GM12878 (cell line): ENCODE measurements around the gene TNFSF12. TPM values are rescaled to one million over a fixed set of nuclear protein-coding genes. Genes with fewer than 3 reads are reported as not detected.

Source experiments
- ATAC-seq: fragments of 200-7000 bp; cut with Tn5 transposase; 3 replicates; pipeline ENCODE4 v1.9.1; 2020; ENCODE audit warnings: mild to moderate bottlenecking, moderate library complexity
- BruUV-seq: library from RNA; stranded (reverse); fragments of 400-500 nt; replicated peaks from 2 replicates; lab custom pipeline; 2021; lab: Mats Ljungman, UMichigan
- CTCF ChIA-PET: fragments of 300-600 bp; sonication (Branson Sonifier 250); formaldehyde crosslinking; extraction: SDS; loops from one replicate; lab custom pipeline; 2021; ENCODE audit warnings: inconsistent platforms; lab: Yijun Ruan, JAX
- POLR2A ChIA-PET: fragments of 350-600 bp; formaldehyde crosslinking; extraction: SDS; loops from one replicate; lab custom pipeline; 2021; ENCODE audit warnings: inconsistent platforms; lab: Charles Lee
- RAD21 ChIA-PET: fragments of 300-600 bp; sonication (Branson Sonifier 250); formaldehyde crosslinking; loops from one replicate; lab custom pipeline; 2023; ENCODE audit warnings: antibody characterized with exemption; ENCODE audit not compliant: unreplicated experiment; lab: Charles Lee
- SMC1A ChIA-PET: fragments of 300-600 bp; sonication (Branson Sonifier 250); formaldehyde crosslinking; loops from one replicate; lab custom pipeline; 2023; ENCODE audit not compliant: unreplicated experiment, uncharacterized antibody; lab: Charles Lee
- DNase-seq: peaks from one replicate; pipeline ENCODE4 v3.0.0-alpha.2; 2011; ENCODE audit warnings: low read depth, low spot score
- FAIRE-seq: peaks from 3 replicates; lab custom pipeline; 2011; peaks lifted over from hg19 to GRCh38; lab: Jason Lieb, UNC
- H2AFZ ChIP-seq: 2 replicates; pipeline ENCODE4 v1.6.0; 2011; ENCODE audit warnings: low read depth, low read length, control low read depth; ENCODE audit not compliant: control insufficient read depth
- H3K27ac ChIP-seq: 2 replicates; pipeline ENCODE4 v1.5.1; 2011; ENCODE audit warnings: control low read depth; ENCODE audit not compliant: control insufficient read depth, insufficient read depth
- H3K27me3 ChIP-seq, 2 experiments: replicated peaks in 1 of 2; 2 replicates each; pipeline versions ENCODE4 v1.6.0 to v1.6.1; 2011; ENCODE audit warnings: low read length in 1 of 2; ENCODE audit not compliant: control insufficient read depth in 2 of 2, insufficient read depth in 2 of 2
- H3K36me3 ChIP-seq, 2 experiments: 2 replicates each; pipeline ENCODE4 v1.5.1; 2011; ENCODE audit warnings: low read length in 1 of 2; ENCODE audit not compliant: control insufficient read depth in 2 of 2, insufficient read depth in 2 of 2
- H3K4me1 ChIP-seq: 2 replicates; pipeline ENCODE4 v1.6.1; 2011; ENCODE audit warnings: mild to moderate bottlenecking, low read length, moderate library complexity, mixed read lengths; ENCODE audit not compliant: control insufficient read depth, insufficient read depth
- H3K4me2 ChIP-seq: 2 replicates; pipeline ENCODE4 v1.6.0; 2011; ENCODE audit warnings: control low read depth; ENCODE audit not compliant: control insufficient read depth, insufficient read depth
- H3K4me3 ChIP-seq: fragments of 200-600 bp; sonication (generic); 2 replicates; pipeline ENCODE4 v1.5.1; 2016
- H3K79me2 ChIP-seq: 2 replicates; pipeline ENCODE4 v1.6.0; 2011; ENCODE audit warnings: low read length; ENCODE audit not compliant: control insufficient read depth, insufficient read depth
- H3K9ac ChIP-seq: 2 replicates; pipeline ENCODE4 v1.8.0; 2011; ENCODE audit warnings: low read length, control low read depth, mixed read lengths; ENCODE audit not compliant: control insufficient read depth, insufficient read depth
- H3K9me3 ChIP-seq: replicated peaks from 3 replicates; pipeline ENCODE4 v1.5.1; 2011; ENCODE audit warnings: mild to moderate bottlenecking, low read length; ENCODE audit not compliant: control insufficient read depth, insufficient read depth
- H4K20me1 ChIP-seq: 2 replicates; pipeline ENCODE4 v1.6.0; 2011; ENCODE audit not compliant: control insufficient read depth, insufficient read depth
- ASH2L ChIP-seq: fragments of 300-600, 200-600 bp; sonication (generic); IDR thresholded peaks from 2 replicates; pipeline ENCODE4 v1.6.1; 2017; ENCODE audit warnings: low read depth, mild to moderate bottlenecking, borderline replicate concordance
- ATF7 ChIP-seq: fragments of 450-650 bp; IDR thresholded peaks from 2 replicates; pipeline ENCODE4 v1.6.1; 2016; ENCODE audit warnings: low read depth, mild to moderate bottlenecking
- CHD1 ChIP-seq: IDR thresholded peaks from 2 replicates; pipeline ENCODE4 v1.6.1; 2012; ENCODE audit warnings: low read depth, low read length, improper control_type of control experiment
- KAT2A ChIP-seq: conservative IDR thresholded peaks from 2 replicates; pipeline ENCODE4 v1.6.1; 2011; ENCODE audit warnings: low read depth, low read length; ENCODE audit not compliant: control insufficient read depth
- NR2C1 ChIP-seq: fragments of 450-650 bp; IDR thresholded peaks from 2 replicates; pipeline ENCODE4 v1.6.1; 2017; ENCODE audit warnings: antibody characterized with exemption, mild to moderate bottlenecking, moderate library complexity
- POLR2AphosphoS2 ChIP-seq: IDR thresholded peaks from 2 replicates; pipeline ENCODE4 v1.6.1; 2011; ENCODE audit warnings: low read depth, mild to moderate bottlenecking, low read length, improper control_type of control experiment, moderate library complexity
- POLR2AphosphoS5 ChIP-seq: IDR thresholded peaks from 2 replicates; pipeline ENCODE4 v1.6.1; 2011; ENCODE audit warnings: mild to moderate bottlenecking, low read length, inconsistent platforms
- RFX5 ChIP-seq: IDR thresholded peaks from 2 replicates; pipeline ENCODE4 v1.6.1; 2011; ENCODE audit warnings: low read depth, low read length, improper control_type of control experiment
- SIX5 ChIP-seq: IDR thresholded peaks from 2 replicates; pipeline ENCODE4 v1.6.1; 2011; ENCODE audit warnings: mild to moderate bottlenecking, low read depth, low read length, moderate library complexity; ENCODE audit not compliant: severe bottlenecking
- SMAD1 ChIP-seq: fragments of 450-650 bp; IDR thresholded peaks from 2 replicates; pipeline ENCODE4 v1.6.1; 2018; ENCODE audit warnings: mild to moderate bottlenecking, low read depth; ENCODE audit not compliant: partially characterized antibody
- STAT3 ChIP-seq: IDR thresholded peaks from 2 replicates; pipeline ENCODE4 v1.6.1; 2011; ENCODE audit warnings: low read depth, low read length, improper control_type of control experiment
- SUPT20H ChIP-seq: IDR thresholded peaks from 2 replicates; pipeline ENCODE4 v1.6.1; 2011; ENCODE audit warnings: low read depth, mild to moderate bottlenecking, low read length, moderate library complexity, borderline replicate concordance; ENCODE audit not compliant: control insufficient read depth
- ZNF384 ChIP-seq: IDR thresholded peaks from 2 replicates; pipeline ENCODE4 v1.6.1; 2012; ENCODE audit warnings: low read depth, mild to moderate bottlenecking, low read length, improper control_type of control experiment, borderline replicate concordance
- ZSCAN29 ChIP-seq: fragments of 450-650 bp; IDR thresholded peaks from 2 replicates; pipeline ENCODE4 v1.6.1; 2017; ENCODE audit warnings: mild to moderate bottlenecking, moderate library complexity
- ZZZ3 ChIP-seq: IDR thresholded peaks from 2 replicates; pipeline ENCODE4 v1.6.1; 2011; ENCODE audit warnings: low read depth; ENCODE audit not compliant: control insufficient read depth, insufficient read length
- WGBS: methylation state at CpG from one replicate; pipeline ENCODE4 v1.1.6; 2016; ENCODE audit warnings: low lambda C conversion rate; ENCODE audit not compliant: insufficient replicate concordance, insufficient coverage; ENCODE audit errors: missing lambda C conversion rate; 5-methylcytosine and 5-hydroxymethylcytosine counted together
- in situ Hi-C: fragments of 300-500 bp; cut with MboI; formaldehyde crosslinking; loops from 9 replicates; pipeline ENCODE4 v1.14.3; 2018; ENCODE audit warnings: mixed read lengths
- intact Hi-C: fragments of 100-400 bp; cut with micrococcal nuclease; formaldehyde crosslinking; loops from one replicate; pipeline ENCODE4 v1.14.2; 2022; ENCODE audit not compliant: unreplicated experiment
- polyA plus RNA-seq, 11 experiments: library from polyadenylated mRNA; depleted of rRNA in 4 of 11; unstranded in 6 of 11; stranded (reverse) in 5 of 11; fragments of >200 nt; fragmentation: Nextera tagmentation in 4 of 11; fragmentation: Illumina TruSeq in 1 of 11; extraction: Ambion mirVana in 4 of 11; extraction: Trizol in 1 of 11; gene quantifications; 1 replicate in 1 of 11; 2 replicates in 10 of 11; pipeline versions ENCODE4 v1.2.1 to v1.2.3, GENCODE V29; 2011 to 2016; ENCODE audit warnings: inconsistent platforms in 2 of 11, missing spikeins in 2 of 11, low read depth in 1 of 11
- total RNA-seq, 4 experiments: library from RNA; depleted of rRNA in 3 of 4; stranded (reverse); fragments of >200 nt in 3 of 4; fragmentation: Illumina TruSeq in 1 of 4; extraction: Trizol in 1 of 4; gene quantifications; 2 replicates each; pipeline versions ENCODE4 v1.2.1 to v1.2.3, GENCODE V29; 2013 to 2021
- TF ChIP-seq, protein P1 (sequence below): fragments of 150-350 bp; IDR thresholded peaks from 2 replicates; pipeline ENCODE4 v1.6.1; 2016; ENCODE audit warnings: low read depth, low read length
- TF ChIP-seq, protein P2 (sequence below): fragments of 450-650 bp; formaldehyde crosslinking; IDR thresholded peaks from 2 replicates; pipeline ENCODE4 v1.4.0; 2020; ENCODE audit warnings: mild to moderate bottlenecking, moderate library complexity

Gene TNFSF12
- total and polyA plus RNA-seq, 10 of the 15 experiments (the other 5 are each of a cell fraction or from before 2014, with no cell fraction given) = 0.32 to 7.0 (median 2.6) TPM

DNA sequence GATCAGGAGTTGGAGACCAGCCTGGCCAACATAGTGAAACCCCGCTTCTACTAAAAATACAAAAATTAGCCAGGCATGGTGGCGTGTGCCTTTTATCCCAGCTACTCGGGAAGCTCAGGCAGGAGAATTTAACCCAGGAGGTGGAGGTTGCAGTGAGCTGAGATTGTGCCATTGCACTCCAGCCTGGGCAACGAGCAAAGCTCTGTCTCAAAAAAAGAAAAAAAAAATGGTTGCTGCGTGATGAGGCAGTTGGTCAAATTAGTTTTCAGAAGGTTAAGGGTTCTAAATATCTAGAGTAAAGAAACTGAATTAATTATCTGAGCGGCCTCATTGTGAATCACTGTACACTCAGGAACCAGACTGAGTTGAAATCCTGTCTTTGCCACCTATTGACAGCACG lies 27.1 kb downstream of the TNFSF12 start:
- no peak for FAIRE-seq
- TF ChIP-seq POLR2AphosphoS2 (no peak), ZSCAN29 (no peak), ZZZ3 (no peak), NR2C1 (no peak), STAT3 (no peak), SUPT20H (no peak), SMAD1 (no peak), POLR2AphosphoS5 (no peak), CHD1 (no peak), ATF7 (no peak), ASH2L (no peak), ZNF384 (no peak), SIX5 (no peak), KAT2A (no peak), RFX5 (no peak)
- TF ChIP-seq, protein P1, sequence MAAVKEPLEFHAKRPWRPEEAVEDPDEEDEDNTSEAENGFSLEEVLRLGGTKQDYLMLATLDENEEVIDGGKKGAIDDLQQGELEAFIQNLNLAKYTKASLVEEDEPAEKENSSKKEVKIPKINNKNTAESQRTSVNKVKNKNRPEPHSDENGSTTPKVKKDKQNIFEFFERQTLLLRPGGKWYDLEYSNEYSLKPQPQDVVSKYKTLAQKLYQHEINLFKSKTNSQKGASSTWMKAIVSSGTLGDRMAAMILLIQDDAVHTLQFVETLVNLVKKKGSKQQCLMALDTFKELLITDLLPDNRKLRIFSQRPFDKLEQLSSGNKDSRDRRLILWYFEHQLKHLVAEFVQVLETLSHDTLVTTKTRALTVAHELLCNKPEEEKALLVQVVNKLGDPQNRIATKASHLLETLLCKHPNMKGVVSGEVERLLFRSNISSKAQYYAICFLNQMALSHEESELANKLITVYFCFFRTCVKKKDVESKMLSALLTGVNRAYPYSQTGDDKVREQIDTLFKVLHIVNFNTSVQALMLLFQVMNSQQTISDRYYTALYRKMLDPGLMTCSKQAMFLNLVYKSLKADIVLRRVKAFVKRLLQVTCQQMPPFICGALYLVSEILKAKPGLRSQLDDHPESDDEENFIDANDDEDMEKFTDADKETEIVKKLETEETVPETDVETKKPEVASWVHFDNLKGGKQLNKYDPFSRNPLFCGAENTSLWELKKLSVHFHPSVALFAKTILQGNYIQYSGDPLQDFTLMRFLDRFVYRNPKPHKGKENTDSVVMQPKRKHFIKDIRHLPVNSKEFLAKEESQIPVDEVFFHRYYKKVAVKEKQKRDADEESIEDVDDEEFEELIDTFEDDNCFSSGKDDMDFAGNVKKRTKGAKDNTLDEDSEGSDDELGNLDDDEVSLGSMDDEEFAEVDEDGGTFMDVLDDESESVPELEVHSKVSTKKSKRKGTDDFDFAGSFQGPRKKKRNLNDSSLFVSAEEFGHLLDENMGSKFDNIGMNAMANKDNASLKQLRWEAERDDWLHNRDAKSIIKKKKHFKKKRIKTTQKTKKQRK = no peak
- TF ChIP-seq, protein P2, sequence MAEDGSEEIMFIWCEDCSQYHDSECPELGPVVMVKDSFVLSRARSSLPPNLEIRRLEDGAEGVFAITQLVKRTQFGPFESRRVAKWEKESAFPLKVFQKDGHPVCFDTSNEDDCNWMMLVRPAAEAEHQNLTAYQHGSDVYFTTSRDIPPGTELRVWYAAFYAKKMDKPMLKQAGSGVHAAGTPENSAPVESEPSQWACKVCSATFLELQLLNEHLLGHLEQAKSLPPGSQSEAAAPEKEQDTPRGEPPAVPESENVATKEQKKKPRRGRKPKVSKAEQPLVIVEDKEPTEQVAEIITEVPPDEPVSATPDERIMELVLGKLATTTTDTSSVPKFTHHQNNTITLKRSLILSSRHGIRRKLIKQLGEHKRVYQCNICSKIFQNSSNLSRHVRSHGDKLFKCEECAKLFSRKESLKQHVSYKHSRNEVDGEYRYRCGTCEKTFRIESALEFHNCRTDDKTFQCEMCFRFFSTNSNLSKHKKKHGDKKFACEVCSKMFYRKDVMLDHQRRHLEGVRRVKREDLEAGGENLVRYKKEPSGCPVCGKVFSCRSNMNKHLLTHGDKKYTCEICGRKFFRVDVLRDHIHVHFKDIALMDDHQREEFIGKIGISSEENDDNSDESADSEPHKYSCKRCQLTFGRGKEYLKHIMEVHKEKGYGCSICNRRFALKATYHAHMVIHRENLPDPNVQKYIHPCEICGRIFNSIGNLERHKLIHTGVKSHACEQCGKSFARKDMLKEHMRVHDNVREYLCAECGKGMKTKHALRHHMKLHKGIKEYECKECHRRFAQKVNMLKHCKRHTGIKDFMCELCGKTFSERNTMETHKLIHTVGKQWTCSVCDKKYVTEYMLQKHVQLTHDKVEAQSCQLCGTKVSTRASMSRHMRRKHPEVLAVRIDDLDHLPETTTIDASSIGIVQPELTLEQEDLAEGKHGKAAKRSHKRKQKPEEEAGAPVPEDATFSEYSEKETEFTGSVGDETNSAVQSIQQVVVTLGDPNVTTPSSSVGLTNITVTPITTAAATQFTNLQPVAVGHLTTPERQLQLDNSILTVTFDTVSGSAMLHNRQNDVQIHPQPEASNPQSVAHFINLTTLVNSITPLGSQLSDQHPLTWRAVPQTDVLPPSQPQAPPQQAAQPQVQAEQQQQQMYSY = no peak

More for the DNA sequence above, 27.1 kb downstream of the TNFSF12 start:
- Histone ChIP-seq H3K4me2 (peak overlapping the region; percentile 61), H3K9me3 (no peaks in the 10 kb centered on the region), H4K20me1 (peaks cover 25% of the 10 kb centered on the region), H3K27me3 (no peaks in the 10 kb centered on the region), H3K9ac (peak overlapping the region; percentile 13; the same call in 1 of the 2 replicates), H3K4me1 (peaks cover 43% of the 10 kb centered on the region), H2AFZ (no peak overlapping the region), H3K27ac (no peak overlapping the region), H3K79me2 (peaks cover 61% of the 10 kb centered on the region), H3K36me3 (peaks cover 36 to 52% of the 10 kb centered on the region in 2 experiments), H3K4me3 (peak overlapping the region; percentile 93)
- 31% methylated on average over 7 of the region's 7 CpGs for WGBS
- no peak for DNase-seq
- intact Hi-C loops (no loop called here), in situ Hi-C loops (no loop called here)
- ChIA-PET CTCF (interaction anchor here (0.8 to 3.0 kb wide), 2 partner anchors 9 to 15 kb away, joined by 3 to 14 read pairs; partner anchors contain the start of gene SENP3), SMC1A (interaction anchor here (1.0 to 1.3 kb wide), 3 partner anchors 8 to 16 kb away, joined by 3 to 6 read pairs (median 3); partner anchors contain the start of gene MPDU1), POLR2A (interaction anchor here (1.0 to 5.1 kb wide), 3 partner anchors 9 to 135 kb away, joined by 4 to 39 read pairs (median 6); partner anchors contain the start of genes MPDU1 and TP53), RAD21 (interaction anchor here (0.5 to 2.7 kb wide), 4 partner anchors 13 to 648 kb away, joined by 3 to 8 read pairs (median 4); partner anchors contain the start of genes SENP3 and TP53)
- ATAC-seq = no peak
- no TSS peak for BruUV-seq
